GM10266 (cell line): ENCODE data around the gene AUTS2.

Experiments
- DNase-seq: peaks from one replicate; pipeline ENCODE4 v3.0.0; 2012; ENCODE audit errors: extremely low spot score
- TF ChIP-seq, protein P1 (sequence below): IDR thresholded peaks from 2 replicates; pipeline ENCODE4 v1.5.1; 2012; ENCODE audit warnings: mild to moderate bottlenecking, low read depth; ENCODE audit not compliant: control insufficient read depth, insufficient read depth; ENCODE audit errors: missing control alignments

The AUTS2 gene

GRCh38 chr7:69633122-69633831, 35.0 kb downstream of the AUTS2 start:
- no peak for DNase-seq
- TF ChIP-seq, protein P1, sequence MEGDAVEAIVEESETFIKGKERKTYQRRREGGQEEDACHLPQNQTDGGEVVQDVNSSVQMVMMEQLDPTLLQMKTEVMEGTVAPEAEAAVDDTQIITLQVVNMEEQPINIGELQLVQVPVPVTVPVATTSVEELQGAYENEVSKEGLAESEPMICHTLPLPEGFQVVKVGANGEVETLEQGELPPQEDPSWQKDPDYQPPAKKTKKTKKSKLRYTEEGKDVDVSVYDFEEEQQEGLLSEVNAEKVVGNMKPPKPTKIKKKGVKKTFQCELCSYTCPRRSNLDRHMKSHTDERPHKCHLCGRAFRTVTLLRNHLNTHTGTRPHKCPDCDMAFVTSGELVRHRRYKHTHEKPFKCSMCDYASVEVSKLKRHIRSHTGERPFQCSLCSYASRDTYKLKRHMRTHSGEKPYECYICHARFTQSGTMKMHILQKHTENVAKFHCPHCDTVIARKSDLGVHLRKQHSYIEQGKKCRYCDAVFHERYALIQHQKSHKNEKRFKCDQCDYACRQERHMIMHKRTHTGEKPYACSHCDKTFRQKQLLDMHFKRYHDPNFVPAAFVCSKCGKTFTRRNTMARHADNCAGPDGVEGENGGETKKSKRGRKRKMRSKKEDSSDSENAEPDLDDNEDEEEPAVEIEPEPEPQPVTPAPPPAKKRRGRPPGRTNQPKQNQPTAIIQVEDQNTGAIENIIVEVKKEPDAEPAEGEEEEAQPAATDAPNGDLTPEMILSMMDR, result no peak

DNA sequence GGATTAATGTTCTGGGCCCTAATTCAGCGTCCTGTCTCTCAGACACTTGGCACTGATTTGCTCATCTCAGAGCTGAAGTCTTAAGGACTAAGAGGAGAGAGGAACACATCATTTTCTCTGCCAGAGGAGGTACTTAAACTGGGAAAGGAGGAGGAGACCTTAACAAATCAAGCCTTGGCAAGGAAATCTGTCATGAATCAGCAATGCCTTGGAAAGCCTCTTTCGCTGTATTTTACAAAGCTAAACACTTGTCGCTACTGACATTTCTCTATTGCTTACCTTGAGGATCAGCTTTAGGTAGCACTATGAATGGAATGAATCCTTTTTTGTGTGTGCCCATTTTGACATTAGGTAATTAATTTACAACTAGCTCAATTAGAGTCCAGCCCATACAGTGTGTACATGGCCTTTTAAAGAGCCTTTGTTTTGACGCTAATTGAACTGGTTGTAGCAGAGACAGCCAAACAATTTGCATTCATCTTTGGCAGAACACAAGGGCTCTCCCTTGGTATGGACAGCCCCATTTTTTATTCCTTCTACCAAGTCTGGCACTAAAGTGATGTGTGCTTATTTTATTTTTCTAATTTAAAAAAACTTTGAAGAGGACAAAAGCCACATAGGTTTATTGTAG, 37.4 kb downstream of the AUTS2 start:
- DNase-seq, result no peak
- TF ChIP-seq, protein P1, result no peak

DNA sequence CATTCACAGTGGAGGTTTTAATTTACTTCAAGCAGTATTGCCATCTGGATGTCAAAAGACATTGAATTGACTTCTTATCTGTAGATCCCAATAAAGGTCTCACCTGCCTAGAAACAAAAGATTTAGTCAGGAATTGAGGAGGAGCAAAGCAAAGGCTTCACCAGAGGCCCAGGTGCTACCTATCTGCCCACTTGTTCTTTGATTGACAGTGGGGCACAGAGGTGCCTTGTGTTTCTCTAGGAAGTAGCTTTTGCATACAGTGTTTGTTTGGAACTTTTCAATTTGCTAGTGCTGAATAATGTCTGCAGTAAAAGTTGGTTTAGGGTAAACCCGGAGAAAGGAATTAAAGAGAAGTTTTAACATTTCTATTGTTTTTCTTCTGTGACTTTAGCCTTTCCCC, 40.4 kb downstream of the AUTS2 start:
- TF ChIP-seq, protein P1, result no peak
- no peak for DNase-seq

GRCh38 chr7:69640216-69640615, 41.9 kb downstream of the AUTS2 start:
- TF ChIP-seq, protein P1, result no peak
- DNase-seq, result no peak

GRCh38 chr7:69640925-69641594, 42.8 kb downstream of the AUTS2 start:
- DNase-seq, result no peak
- TF ChIP-seq, protein P1, result no peak

GRCh38 chr7:69643265-69643664, 45.0 kb downstream of the AUTS2 start:
- DNase-seq, result no peak
- TF ChIP-seq, protein P1, result no peak
